K562 (cell line): ENCODE measurements around the gene PDE6H. TPM values are rescaled to one million over a fixed set of nuclear protein-coding genes. Genes with fewer than 3 reads are reported as not detected.

Experiments used
- ATAC-seq: fragments of 200-7000 bp; cut with Tn5 transposase; 3 replicates; pipeline ENCODE4 v1.9.1; 2020; ENCODE audit warnings: moderate library complexity
- BruUV-seq: library from RNA; stranded (reverse); fragments of 400-500 nt; replicated peaks from 2 replicates; lab custom pipeline; 2021; lab: Mats Ljungman, UMichigan
- CTCF ChIA-PET: fragments of 300-600 bp; formaldehyde crosslinking; extraction: SDS; loops from one replicate; lab custom pipeline; 2021; ENCODE audit warnings: low intra/inter-chr PET ratio; lab: Yijun Ruan, JAX
- POLR2A ChIA-PET: fragments of 300-600, 350-650 bp; sonication (Branson Sonifier 250); formaldehyde crosslinking; extraction: SDS; loops from one replicate; lab custom pipeline; 2021; ENCODE audit warnings: antibody characterized with exemption, inconsistent platforms; lab: Yijun Ruan, JAX
- DNase-seq, 4 experiments: peaks; one replicate each; pipeline versions ENCODE4 v3.0.0 to v3.0.0-alpha.2; 2011 to 2018; ENCODE audit warnings: low spot score in 3 of 4, mixed read lengths in 3 of 4; ENCODE audit errors: extremely low read depth in 1 of 4
- FAIRE-seq: peaks from 2 replicates; lab custom pipeline; 2011; peaks lifted over from hg19 to GRCh38; lab: Jason Lieb, UNC
- H2AFZ ChIP-seq: 2 replicates; pipeline ENCODE4 v1.6.0; 2011; ENCODE audit warnings: low read depth, low read length, control low read depth, inconsistent platforms
- H3K27ac ChIP-seq: fragments of 200-600 bp; 3 replicates; pipeline ENCODE4 v1.8.0; 2011; ENCODE audit warnings: low read depth, mild to moderate bottlenecking, control low read depth, inconsistent platforms, low read length, moderate library complexity, mixed read lengths; ENCODE audit errors: extremely low read depth
- H3K27me3 ChIP-seq, 2 experiments: fragments of 300-600 bp in 1 of 2; 2 replicates in 1 of 2; 3 replicates in 1 of 2; pipeline versions ENCODE4 v1.6.0 to v1.8.0; 2011; ENCODE audit warnings: inconsistent platforms in 2 of 2, low read length in 2 of 2, mild to moderate bottlenecking in 1 of 2, mixed read lengths in 1 of 2, moderate library complexity in 1 of 2; ENCODE audit not compliant: control insufficient read depth in 2 of 2, insufficient read depth in 2 of 2
- H3K36me3 ChIP-seq: fragments of 300-600 bp; 3 replicates; pipeline ENCODE4 v1.8.0; 2011; ENCODE audit warnings: mild to moderate bottlenecking, low read length, inconsistent platforms; ENCODE audit not compliant: control insufficient read depth, insufficient read depth
- H3K4me1 ChIP-seq, 2 experiments: fragments of 200-600 bp in 1 of 2; replicated peaks in 1 of 2; 2 replicates in 1 of 2; 3 replicates in 1 of 2; pipeline versions ENCODE4 v1.5.1 to v1.8.0; 2011; ENCODE audit warnings: inconsistent platforms in 2 of 2, low read length in 2 of 2, mild to moderate bottlenecking in 1 of 2, mixed read lengths in 1 of 2, moderate library complexity in 1 of 2; ENCODE audit not compliant: control insufficient read depth in 2 of 2, insufficient read depth in 2 of 2
- H3K4me2 ChIP-seq: 2 replicates; pipeline ENCODE4 v1.6.1; 2011; ENCODE audit warnings: low read length, control low read depth, inconsistent platforms, mixed read lengths; ENCODE audit not compliant: insufficient read depth
- H3K4me3 ChIP-seq: fragments of 200-600 bp; sonication (generic), shearing (Covaris generic); 2 replicates; pipeline ENCODE4 v1.5.1; 2016; ENCODE audit warnings: control low read depth, inconsistent platforms
- H3K79me2 ChIP-seq: fragments of 200-600 bp; 3 replicates; pipeline ENCODE4 v1.8.0; 2011; ENCODE audit warnings: low read length, inconsistent platforms; ENCODE audit not compliant: control insufficient read depth, insufficient read depth
- H3K9ac ChIP-seq, 2 experiments: 2 replicates each; pipeline versions ENCODE4 v1.6.0 to v1.6.1; 2011; ENCODE audit warnings: low read depth in 2 of 2, low read length in 2 of 2, control low read depth in 1 of 2, inconsistent platforms in 1 of 2, mild to moderate bottlenecking in 1 of 2, mixed read lengths in 1 of 2; ENCODE audit not compliant: insufficient read depth in 1 of 2
- H3K9me1 ChIP-seq: one replicate; pipeline ENCODE4 v1.6.0; 2011; ENCODE audit warnings: inconsistent platforms, mild to moderate bottlenecking, low read length, moderate library complexity; ENCODE audit not compliant: control insufficient read depth, insufficient read depth
- H3K9me3 ChIP-seq: replicated peaks from 2 replicates; pipeline ENCODE4 v1.5.1; 2011; ENCODE audit warnings: low read depth, low read length, inconsistent platforms; ENCODE audit not compliant: control insufficient read depth, insufficient read depth
- H4K20me1 ChIP-seq: replicated peaks from 2 replicates; pipeline ENCODE4 v1.6.1; 2011; ENCODE audit warnings: low read length, inconsistent platforms, mixed read lengths; ENCODE audit not compliant: control insufficient read depth, insufficient read depth
- CREB3 ChIP-seq: fragments of 450-650 bp; conservative IDR thresholded peaks from 2 replicates; pipeline ENCODE4 v1.6.1; 2016; ENCODE audit warnings: missing genetic modification characterization, low read depth, mild to moderate bottlenecking, missing compliant biosample characterization, moderate library complexity
- EP300 ChIP-seq: IDR thresholded peaks from 2 replicates; pipeline ENCODE4 v1.6.1; 2012; ENCODE audit warnings: low read length, improper control_type of control experiment
- FOXK2 ChIP-seq, 2 experiments: fragments of 450-650 bp; IDR thresholded peaks in 1 of 2; conservative IDR thresholded peaks in 1 of 2; 2 replicates each; pipeline ENCODE4 v1.6.1; 2016; ENCODE audit warnings: low read depth in 2 of 2, mild to moderate bottlenecking in 1 of 2
- HIVEP1 ChIP-seq: fragments of 250-450 bp; sonication (Bioruptor Pico); IDR thresholded peaks from 2 replicates; pipeline ENCODE4 v1.4.0; 2020; ENCODE audit warnings: mild to moderate bottlenecking
- MCM5 ChIP-seq: fragments of 450-650 bp; IDR thresholded peaks from 2 replicates; pipeline ENCODE4 v1.6.1; 2016; ENCODE audit warnings: low read depth
- POU5F1 ChIP-seq: fragments of 150-350 bp; IDR thresholded peaks from 2 replicates; pipeline ENCODE4 v1.6.1; 2014; ENCODE audit warnings: borderline replicate concordance, low read length, low read depth, mild to moderate bottlenecking; ENCODE audit not compliant: partially characterized antibody
- ZNF217 ChIP-seq: sonication (generic); formaldehyde crosslinking; IDR thresholded peaks from 2 replicates; pipeline ENCODE4 v1.8.0; 2022; ENCODE audit warnings: mild to moderate bottlenecking, missing genetic modification reagents
- ZNF41 ChIP-seq: fragments of 250-450 bp; sonication (Bioruptor Pico); conservative IDR thresholded peaks from 2 replicates; pipeline ENCODE4 v1.4.0; 2020; ENCODE audit warnings: mild to moderate bottlenecking
- WGBS: fragments of 100-300 bp; shearing (Covaris generic); methylation state at CpG from one replicate; pipeline ENCODE4 v1.1.6; 2016; ENCODE audit warnings: low coverage, mixed read lengths; ENCODE audit not compliant: insufficient coverage; ENCODE audit errors: missing lambda C conversion rate; 5-methylcytosine and 5-hydroxymethylcytosine counted together
- in situ Hi-C: fragments of 300-500 bp; cut with MboI; formaldehyde crosslinking; loops from 4 replicates; pipeline ENCODE4 v1.15.0; 2018; ENCODE audit warnings: inconsistent platforms, mixed read lengths
- intact Hi-C: fragments of 100-400 bp; cut with micrococcal nuclease; formaldehyde crosslinking; loops from 2 replicates; pipeline ENCODE4 v1.14.2; 2022
- polyA plus RNA-seq, 8 experiments: library from polyadenylated mRNA; depleted of rRNA in 4 of 8; stranded (reverse) in 5 of 8; unstranded in 3 of 8; fragments of >200 nt; fragmentation: Nextera tagmentation in 2 of 8; fragmentation: Illumina TruSeq in 1 of 8; extraction: Ambion mirVana in 2 of 8; extraction: Trizol in 1 of 8; gene quantifications; 2 replicates each; pipeline versions ENCODE4 v1.2.1 to v1.2.3, GENCODE V29; 2011 to 2014; ENCODE audit warnings: inconsistent platforms in 1 of 8, missing spikeins in 1 of 8
- total RNA-seq, 7 experiments: library from RNA; depleted of rRNA in 6 of 7; stranded (reverse); fragments of >200 nt in 6 of 7; fragmentation: Illumina TruSeq in 2 of 7; extraction: Trizol in 2 of 7; gene quantifications; 2 replicates each; pipeline versions ENCODE4 v1.2.1 to v1.2.3, GENCODE V29; 2011 to 2021; ENCODE audit warnings: low replicate concordance in 1 of 7
- TF ChIP-seq, protein P1 (sequence below): sonication (generic); formaldehyde crosslinking; IDR thresholded peaks from 2 replicates; pipeline ENCODE4 v1.8.1; 2023; ENCODE audit warnings: missing genetic modification reagents, mild to moderate bottlenecking, borderline replicate concordance

Gene PDE6H
- total and polyA plus RNA-seq, 9 of the 15 experiments (the other 6 are each of a cell fraction or from before 2014, with no cell fraction given): 0.15 TPM; not detected in 8

- H3K4me2 ChIP-seq: no peak overlapping the region
- intact Hi-C loops: no loop called here
- no peak overlapping the region for H3K27ac ChIP-seq
- H3K9me1 ChIP-seq: no peaks in the 10 kb centered on the region
- in situ Hi-C loops: no loop called here
- 0 out of 5 replicates have a peak, but pooled peaks cover 0 to 3% of the 10 kb centered on the region in 2 experiments for H3K27me3 ChIP-seq
- CTCF ChIA-PET: no interaction called here
- BruUV-seq: no TSS peak
- no peaks in the 10 kb centered on the region for H3K4me1 ChIP-seq
- no peaks in the 10 kb centered on the region for H3K79me2 ChIP-seq
- H2AFZ ChIP-seq: no peak overlapping the region
- POLR2A ChIA-PET: no interaction called here
- TF ChIP-seq POU5F1 (no peak), HIVEP1 (CRISPR knock-in tag) (no peak), FOXK2 (conservative IDR thresholded peaks at IDR 0.05 in 1 of 2, IDR thresholded peaks at IDR 0.05 in 1 of 2; ENCODE audit: low read depth in 2 of 2) (no peak), ZNF41 (CRISPR knock-in tag) (no peak), ZNF217 (no peak), CREB3 (tag) (no peak), EP300 (no peak), MCM5 (no peak)
- TF ChIP-seq, protein P1, sequence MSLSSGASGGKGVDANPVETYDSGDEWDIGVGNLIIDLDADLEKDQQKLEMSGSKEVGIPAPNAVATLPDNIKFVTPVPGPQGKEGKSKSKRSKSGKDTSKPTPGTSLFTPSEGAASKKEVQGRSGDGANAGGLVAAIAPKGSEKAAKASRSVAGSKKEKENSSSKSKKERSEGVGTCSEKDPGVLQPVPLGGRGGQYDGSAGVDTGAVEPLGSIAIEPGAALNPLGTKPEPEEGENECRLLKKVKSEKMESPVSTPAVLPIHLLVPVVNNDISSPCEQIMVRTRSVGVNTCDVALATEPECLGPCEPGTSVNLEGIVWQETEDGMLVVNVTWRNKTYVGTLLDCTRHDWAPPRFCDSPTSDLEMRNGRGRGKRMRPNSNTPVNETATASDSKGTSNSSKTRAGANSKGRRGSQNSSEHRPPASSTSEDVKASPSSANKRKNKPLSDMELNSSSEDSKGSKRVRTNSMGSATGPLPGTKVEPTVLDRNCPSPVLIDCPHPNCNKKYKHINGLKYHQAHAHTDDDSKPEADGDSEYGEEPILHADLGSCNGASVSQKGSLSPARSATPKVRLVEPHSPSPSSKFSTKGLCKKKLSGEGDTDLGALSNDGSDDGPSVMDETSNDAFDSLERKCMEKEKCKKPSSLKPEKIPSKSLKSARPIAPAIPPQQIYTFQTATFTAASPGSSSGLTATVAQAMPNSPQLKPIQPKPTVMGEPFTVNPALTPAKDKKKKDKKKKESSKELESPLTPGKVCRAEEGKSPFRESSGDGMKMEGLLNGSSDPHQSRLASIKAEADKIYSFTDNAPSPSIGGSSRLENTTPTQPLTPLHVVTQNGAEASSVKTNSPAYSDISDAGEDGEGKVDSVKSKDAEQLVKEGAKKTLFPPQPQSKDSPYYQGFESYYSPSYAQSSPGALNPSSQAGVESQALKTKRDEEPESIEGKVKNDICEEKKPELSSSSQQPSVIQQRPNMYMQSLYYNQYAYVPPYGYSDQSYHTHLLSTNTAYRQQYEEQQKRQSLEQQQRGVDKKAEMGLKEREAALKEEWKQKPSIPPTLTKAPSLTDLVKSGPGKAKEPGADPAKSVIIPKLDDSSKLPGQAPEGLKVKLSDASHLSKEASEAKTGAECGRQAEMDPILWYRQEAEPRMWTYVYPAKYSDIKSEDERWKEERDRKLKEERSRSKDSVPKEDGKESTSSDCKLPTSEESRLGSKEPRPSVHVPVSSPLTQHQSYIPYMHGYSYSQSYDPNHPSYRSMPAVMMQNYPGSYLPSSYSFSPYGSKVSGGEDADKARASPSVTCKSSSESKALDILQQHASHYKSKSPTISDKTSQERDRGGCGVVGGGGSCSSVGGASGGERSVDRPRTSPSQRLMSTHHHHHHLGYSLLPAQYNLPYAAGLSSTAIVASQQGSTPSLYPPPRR (CRISPR knock-in tag): no peak
- H4K20me1 ChIP-seq: no peaks in the 10 kb centered on the region
- FAIRE-seq: no peak
- no peak for ATAC-seq
- no peaks in the 10 kb centered on the region for H3K9me3 ChIP-seq
- no peak overlapping the region for H3K4me3 ChIP-seq
- no peak overlapping the region for H3K9ac ChIP-seq
- 8% methylated on average over 3 of the region's 3 CpGs for WGBS
- no peaks in the 10 kb centered on the region for H3K36me3 ChIP-seq
- DNase-seq: no peak
Observed at GRCh38 chr12:14976658-14977057, 3.8 kb downstream of the PDE6H start.
